Common myeloid progenitor, CD34-positive (primary cell): Measurements from ENCODE around the gene SLC4A1.
A peak's percentile ranks its signal among the peaks of the same experiment; 100 is the strongest.

Experiments used
- CTCF ChIA-PET: fragments of 350-600 bp; sonication (Branson Sonifier 250); formaldehyde crosslinking; loops from one replicate; lab custom pipeline; 2021; ENCODE audit warnings: antibody characterized with exemption; lab: Charles Lee
- POLR2A ChIA-PET: fragments of 350-600 bp; sonication (Branson Sonifier 250); formaldehyde crosslinking; loops from one replicate; lab custom pipeline; 2021; ENCODE audit warnings: antibody characterized with exemption; lab: Charles Lee
- DNase-seq, 3 donors: peaks; one replicate each; pipeline versions ENCODE4 v3.0.0 to v3.0.0-alpha.2; 2013
- H3K27ac ChIP-seq, 2 experiments: 1 replicate in 1 of 2; 2 replicates in 1 of 2; pipeline ENCODE4 v1.7.0; 2013; ENCODE audit warnings: inconsistent platforms in 2 of 2, low read length in 2 of 2, mild to moderate bottlenecking in 2 of 2, low read depth in 1 of 2, moderate library complexity in 1 of 2; ENCODE audit not compliant: severe bottlenecking in 2 of 2, insufficient read depth in 1 of 2, poor library complexity in 1 of 2
- H3K27me3 ChIP-seq, 5 experiments: replicated peaks in 2 of 5; 1 replicate in 3 of 5; 2 replicates in 2 of 5; pipeline versions ENCODE4 v1.6.1 to v1.7.0; 2013; ENCODE audit warnings: low read length in 4 of 5, mild to moderate bottlenecking in 2 of 5, moderate library complexity in 2 of 5, inconsistent platforms in 1 of 5; ENCODE audit not compliant: insufficient read depth in 5 of 5, control insufficient read depth in 4 of 5
- H3K36me3 ChIP-seq, 4 experiments: 1 replicate in 2 of 4; 2 replicates in 2 of 4; pipeline versions ENCODE4 v1.6.1 to v1.7.0; 2013; ENCODE audit warnings: low read length in 3 of 4, control low read depth in 1 of 4, mild to moderate bottlenecking in 1 of 4; ENCODE audit not compliant: control insufficient read depth in 4 of 4, insufficient read depth in 4 of 4
- H3K4me1 ChIP-seq, 4 experiments: 1 replicate in 3 of 4; 2 replicates in 1 of 4; pipeline versions ENCODE4 v1.6.1 to v1.7.1; 2013; ENCODE audit warnings: low read length in 3 of 4, mild to moderate bottlenecking in 3 of 4, control low read depth in 1 of 4, inconsistent platforms in 1 of 4, moderate library complexity in 1 of 4; ENCODE audit not compliant: control insufficient read depth in 4 of 4, insufficient read depth in 4 of 4; ENCODE audit errors: control extremely low read depth in 1 of 4
- H3K4me3 ChIP-seq, 7 experiments: 1 replicate in 4 of 7; 2 replicates in 3 of 7; pipeline versions ENCODE4 v1.5.1 to v1.7.0; 2013; ENCODE audit warnings: mild to moderate bottlenecking in 7 of 7, low read length in 6 of 7, moderate library complexity in 6 of 7, inconsistent platforms in 2 of 7, low read depth in 2 of 7, control low read depth in 1 of 7; ENCODE audit not compliant: insufficient read depth in 4 of 7, control insufficient read depth in 1 of 7; ENCODE audit errors: extremely low read depth in 1 of 7
- H3K9me3 ChIP-seq, 5 experiments: 1 replicate in 4 of 5; 2 replicates in 1 of 5; pipeline versions ENCODE4 v1.6.1 to v1.7.1; 2013; ENCODE audit warnings: low read length in 4 of 5, mild to moderate bottlenecking in 2 of 5, inconsistent platforms in 1 of 5, low read depth in 1 of 5, moderate library complexity in 1 of 5; ENCODE audit not compliant: control insufficient read depth in 4 of 5, insufficient read depth in 2 of 5; ENCODE audit errors: control extremely low read depth in 1 of 5
- WGBS: methylation state at CpG from one replicate; pipeline ENCODE4 v1.1.5; 2013; ENCODE audit not compliant: insufficient coverage; 5-methylcytosine and 5-hydroxymethylcytosine counted together

SLC4A1 gene

GRCh38 chr17:44219108-44219615 lies 48.8 kb downstream of the SLC4A1 start:
- peaks cover 14 to 35% (median 27%) of the 10 kb centered on the region in 4 experiments for H3K36me3 ChIP-seq
- H3K27ac ChIP-seq: peak overlapping the region in 1 of 2 experiments; percentile 86
- peak; percentile 75 to 90 (median 83) for DNase-seq
- ChIA-PET POLR2A (interaction anchor here (1.2 to 1.6 kb wide), 2 partner anchors 9 to 106 kb away, joined by 3 to 7 read pairs; partner anchors contain the start of gene SLC25A39), CTCF (interaction anchor here (1.1 to 4.1 kb wide), 3 partner anchors 9 to 114 kb away, joined by 3 to 15 read pairs (median 11); no protein-coding TSS in a partner anchor)
- WGBS: under 1% methylated on average over 61 of the region's 73 CpGs
- H3K27me3 ChIP-seq: no peaks in the 10 kb centered on the region
- peak overlapping the region; percentile 67 to 94 (median 83) for H3K4me3 ChIP-seq
- H3K4me1 ChIP-seq: peaks cover 15 to 41% (median 36%) of the 10 kb centered on the region in 4 experiments
- no peaks in the 10 kb centered on the region for H3K9me3 ChIP-seq

GRCh38 chr17:44218344-44219107 lies 49.4 kb downstream of the SLC4A1 start:
- Histone ChIP-seq H3K36me3 (peaks cover 20 to 41% (median 30%) of the 10 kb centered on the region in 4 experiments), H3K9me3 (no peaks in the 10 kb centered on the region), H3K4me1 (peaks cover 15 to 41% (median 36%) of the 10 kb centered on the region in 4 experiments), H3K27me3 (no peaks in the 10 kb centered on the region), H3K4me3 (peak overlapping the region; percentile 74 to 94 (median 83)), H3K27ac (peak overlapping the region; percentile 30 to 86)
- peak; percentile 85 to 92 (median 91) for DNase-seq
- WGBS: under 1% methylated on average over 50 of the region's 89 CpGs
- CTCF ChIA-PET: interaction anchor here (0.6 to 4.1 kb wide), 7 partner anchors 8 to 131 kb away, joined by 3 to 15 read pairs (median 8); no protein-coding TSS in a partner anchor
- POLR2A ChIA-PET: interaction anchor here (0.6 kb wide), 3 partner anchors 40 to 682 kb away, joined by 3 to 4 read pairs (median 3); no protein-coding TSS in a partner anchor

- WGBS: 6% methylated on average over 7 of the region's 10 CpGs
- DNase-seq: peak in 1 of 3 donors; percentile 22
- ChIA-PET POLR2A (interaction anchor here (0.6 kb wide), 3 partner anchors 41 to 683 kb away, joined by 3 to 4 read pairs (median 3); no protein-coding TSS in a partner anchor), CTCF (interaction anchor here (0.6 to 4.1 kb wide), 7 partner anchors 7 to 132 kb away, joined by 4 to 15 read pairs (median 8); no protein-coding TSS in a partner anchor)
- no peaks in the 10 kb centered on the region for H3K9me3 ChIP-seq
- H3K36me3 ChIP-seq: peaks cover 22 to 48% (median 33%) of the 10 kb centered on the region in 4 experiments
- H3K27me3 ChIP-seq: no peaks in the 10 kb centered on the region
- peak overlapping the region; percentile 74 to 94 (median 83) for H3K4me3 ChIP-seq
- peaks cover 15 to 40% (median 35%) of the 10 kb centered on the region in 4 experiments for H3K4me1 ChIP-seq
- H3K27ac ChIP-seq: peak overlapping the region; percentile 30 to 86
Measured at GRCh38 chr17:44217738-44218343, 50.1 kb downstream of the SLC4A1 start.

- Histone ChIP-seq H3K4me3 (peak overlapping the region in 2 of 7 experiments; percentile 6 to 86), H3K36me3 (peaks cover 22 to 56% (median 37%) of the 10 kb centered on the region in 4 experiments), H3K9me3 (no peaks in the 10 kb centered on the region), H3K27me3 (no peaks in the 10 kb centered on the region), H3K4me1 (peaks cover 15 to 29% (median 25%) of the 10 kb centered on the region in 4 experiments), H3K27ac (peak overlapping the region in 1 of 2 experiments; percentile 86)
- no peak for DNase-seq
- CTCF ChIA-PET: interaction anchor here (0.8 to 8.8 kb wide), 11 partner anchors 11 to 141 kb away, joined by 3 to 84 read pairs (median 6); no protein-coding TSS in a partner anchor
- WGBS: 62% methylated on average over 5 of the region's 5 CpGs
- POLR2A ChIA-PET: no interaction called here
Measured at GRCh38 chr17:44216694-44217093, 51.2 kb downstream of the SLC4A1 start.

- ChIA-PET POLR2A (no interaction called here), CTCF (interaction anchor here (1.1 to 8.8 kb wide), 8 partner anchors 10 to 142 kb away, joined by 3 to 84 read pairs (median 6); no protein-coding TSS in a partner anchor)
- Histone ChIP-seq H3K27ac (no peak overlapping the region), H3K4me3 (peak overlapping the region in 1 of 7 experiments; percentile 86), H3K9me3 (no peaks in the 10 kb centered on the region), H3K27me3 (no peaks in the 10 kb centered on the region), H3K4me1 (peaks cover 15 to 25% (median 21%) of the 10 kb centered on the region in 4 experiments), H3K36me3 (peaks cover 26 to 61% (median 42%) of the 10 kb centered on the region in 4 experiments)
- no peak for DNase-seq
- whole genome bisulfite sequencing: 88% methylated on average over 2 of the region's 5 CpGs
Measured at GRCh38 chr17:44216173-44216572, 51.8 kb downstream of the SLC4A1 start.

GRCh38 chr17:44214896-44215295 lies 53.0 kb downstream of the SLC4A1 start:
- CTCF ChIA-PET: interaction anchor here (1.0 to 8.8 kb wide), 3 partner anchors 9 to 137 kb away, joined by 3 to 84 read pairs (median 7); no protein-coding TSS in a partner anchor
- H3K27ac ChIP-seq: no peak overlapping the region
- H3K9me3 ChIP-seq: no peaks in the 10 kb centered on the region
- H3K4me1 ChIP-seq: peaks cover 15 to 37% (median 31%) of the 10 kb centered on the region in 4 experiments
- no peaks in the 10 kb centered on the region for H3K27me3 ChIP-seq
- DNase-seq: no peak
- peaks cover 28 to 69% (median 48%) of the 10 kb centered on the region in 4 experiments for H3K36me3 ChIP-seq
- H3K4me3 ChIP-seq: no peak overlapping the region
- WGBS: 99% methylated on average over 5 of the region's 6 CpGs
- POLR2A ChIA-PET: no interaction called here
